GM19025 (cell line): ENCODE results near the gene VRK3.
"Not testable (repeated sequence)": the region's sequence is repeated elsewhere in the genome, so short reads cannot be mapped to it uniquely, and the experiment has no call there.

Source experiments
- ATAC-seq: cut with Tn5 transposase; IDR thresholded peaks from one replicate; pipeline ENCODE4 v1.9.1; 2021; ENCODE audit warnings: mild to moderate bottlenecking, low read depth, moderate library complexity; ENCODE audit not compliant: unreplicated experiment

VRK3 gene

GRCh38 chr19:49999371-50000010 lies 25.7 kb downstream of the VRK3 start:
- ATAC-seq: no peak

DNA sequence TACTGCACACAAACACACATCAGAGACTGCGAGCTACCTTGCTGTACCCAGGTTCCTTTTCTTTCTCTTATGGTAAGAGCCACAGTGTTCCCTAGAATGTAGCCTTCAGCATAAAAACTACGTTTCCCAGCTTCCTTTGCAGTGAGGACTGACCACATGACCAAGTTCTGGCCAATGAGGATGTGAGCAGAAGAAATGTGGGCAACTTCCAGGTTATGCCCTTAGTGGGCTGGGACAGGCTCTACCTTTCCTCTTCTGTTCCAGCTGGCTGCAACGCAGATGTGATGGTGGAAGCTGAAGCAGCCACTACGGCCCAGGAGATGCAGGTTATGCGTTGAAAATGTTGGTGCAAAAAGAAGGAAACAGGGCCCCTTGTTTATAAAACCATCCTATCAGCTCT lies 27.5 kb downstream of the VRK3 start:
- ATAC-seq: no peak

DNA sequence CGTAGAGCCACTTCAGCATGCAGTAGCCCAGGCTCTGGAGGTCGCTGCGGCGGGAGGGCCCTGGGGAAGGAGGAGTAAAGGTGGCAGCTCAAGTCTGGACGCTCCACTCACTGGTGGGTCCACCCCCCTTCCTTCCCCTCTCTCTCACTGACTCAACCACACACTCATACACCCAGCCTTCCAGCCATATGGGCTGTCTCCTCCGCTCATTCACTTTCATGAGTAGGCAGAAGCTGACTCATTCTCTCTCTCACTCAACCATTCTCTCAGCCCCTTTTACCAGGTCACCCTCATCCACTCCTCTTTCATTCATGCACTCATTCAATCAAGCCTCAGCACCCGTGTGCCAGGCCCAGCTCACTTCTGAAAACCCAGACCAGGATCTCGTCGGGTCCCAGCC lies 36.7 kb downstream of the VRK3 start:
- no peak for ATAC-seq

- ATAC-seq: no peak
Observed at GRCh38 chr19:49988007-49988406, 37.2 kb downstream of the VRK3 start.

- no peak for ATAC-seq
Observed at GRCh38 chr19:49987159-49987698, 37.9 kb downstream of the VRK3 start.

DNA sequence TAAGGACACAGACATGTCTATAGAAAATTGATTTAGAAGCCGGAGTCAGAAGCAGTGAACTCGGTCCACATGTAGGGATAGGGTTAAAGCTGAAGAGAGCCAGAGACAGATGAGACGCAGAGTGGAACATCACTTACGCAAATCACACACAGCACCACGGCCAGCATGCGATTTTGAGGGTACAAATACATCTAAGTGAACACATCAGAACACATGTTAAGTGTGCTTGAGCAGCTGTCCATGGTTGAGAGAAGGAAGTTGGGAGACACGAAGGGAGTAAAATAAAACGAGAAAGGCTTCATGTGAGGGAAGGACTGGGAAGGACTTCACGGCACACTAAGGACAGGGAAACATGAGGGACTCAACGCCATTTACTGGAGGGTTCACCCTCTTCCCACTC lies 38.8 kb downstream of the VRK3 start:
- ATAC-seq: no peak

DNA sequence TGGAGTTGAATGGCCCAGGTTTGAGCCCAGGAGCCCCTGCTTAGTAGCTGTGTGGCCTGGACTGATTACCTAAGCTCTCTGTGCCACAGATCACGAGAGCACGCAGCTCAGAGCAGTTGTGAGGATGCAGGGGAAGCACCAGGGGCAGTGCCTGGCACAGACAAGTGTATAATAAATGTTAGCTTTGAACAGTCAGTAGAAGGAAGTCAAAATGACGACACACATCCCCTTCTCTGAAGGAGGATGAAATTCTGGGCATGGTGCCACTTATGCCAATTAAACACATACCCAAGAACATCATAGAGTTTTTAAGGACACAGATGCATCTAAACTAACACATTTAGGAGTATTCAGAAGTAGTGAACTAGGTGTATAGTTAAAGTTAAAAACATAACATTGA lies 39.3 kb downstream of the VRK3 start:
- ATAC-seq: no peak

DNA sequence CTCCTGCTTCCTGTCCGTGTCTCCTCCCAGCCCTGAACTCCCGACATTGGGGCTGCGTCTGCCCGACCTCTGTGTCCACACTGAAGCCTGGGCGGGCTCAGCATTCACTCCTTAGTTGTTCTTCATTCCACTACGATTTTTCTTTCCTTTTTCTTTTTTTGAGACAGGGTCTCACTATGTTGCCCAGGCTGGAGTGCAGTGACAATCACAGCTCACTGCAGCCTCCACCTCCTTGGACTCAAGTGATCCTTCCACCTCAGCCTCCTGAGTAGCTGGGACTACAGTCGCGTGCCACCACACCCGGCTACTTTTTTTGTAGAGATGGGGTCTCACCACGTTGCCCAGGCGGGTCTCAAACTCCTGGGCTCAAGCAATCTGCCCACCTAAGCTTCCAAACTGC lies 40.7 kb downstream of the VRK3 start:
- ATAC-seq: no peak

DNA sequence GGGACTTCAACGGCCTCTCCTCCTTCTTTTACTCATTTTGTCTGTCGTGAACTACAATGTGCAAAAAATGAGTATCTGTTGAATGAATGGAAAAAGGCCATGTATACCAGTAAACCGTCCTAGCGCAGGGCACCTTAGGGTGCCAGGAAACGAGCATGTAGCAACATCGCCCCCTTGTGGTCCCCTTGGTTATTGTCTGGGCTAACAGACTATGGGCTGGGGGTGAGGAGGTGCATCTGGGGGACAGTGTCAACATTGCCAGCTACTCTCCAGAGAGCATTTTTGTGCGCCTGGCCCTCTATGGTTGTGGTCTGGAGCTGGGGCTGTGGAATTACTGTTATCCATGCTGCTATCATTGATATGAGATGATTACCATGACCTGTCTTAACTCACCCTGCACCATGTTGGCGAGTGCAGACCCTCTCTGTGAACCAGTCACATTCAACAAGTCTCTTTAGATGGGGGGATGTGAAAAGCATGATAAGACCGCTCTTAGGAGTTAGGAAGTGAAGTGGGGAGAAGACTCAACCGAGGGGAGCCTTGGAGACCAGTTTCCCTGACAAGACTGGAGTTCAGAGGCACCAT lies 41.4 kb downstream of the VRK3 start:
- ATAC-seq: no peak

DNA sequence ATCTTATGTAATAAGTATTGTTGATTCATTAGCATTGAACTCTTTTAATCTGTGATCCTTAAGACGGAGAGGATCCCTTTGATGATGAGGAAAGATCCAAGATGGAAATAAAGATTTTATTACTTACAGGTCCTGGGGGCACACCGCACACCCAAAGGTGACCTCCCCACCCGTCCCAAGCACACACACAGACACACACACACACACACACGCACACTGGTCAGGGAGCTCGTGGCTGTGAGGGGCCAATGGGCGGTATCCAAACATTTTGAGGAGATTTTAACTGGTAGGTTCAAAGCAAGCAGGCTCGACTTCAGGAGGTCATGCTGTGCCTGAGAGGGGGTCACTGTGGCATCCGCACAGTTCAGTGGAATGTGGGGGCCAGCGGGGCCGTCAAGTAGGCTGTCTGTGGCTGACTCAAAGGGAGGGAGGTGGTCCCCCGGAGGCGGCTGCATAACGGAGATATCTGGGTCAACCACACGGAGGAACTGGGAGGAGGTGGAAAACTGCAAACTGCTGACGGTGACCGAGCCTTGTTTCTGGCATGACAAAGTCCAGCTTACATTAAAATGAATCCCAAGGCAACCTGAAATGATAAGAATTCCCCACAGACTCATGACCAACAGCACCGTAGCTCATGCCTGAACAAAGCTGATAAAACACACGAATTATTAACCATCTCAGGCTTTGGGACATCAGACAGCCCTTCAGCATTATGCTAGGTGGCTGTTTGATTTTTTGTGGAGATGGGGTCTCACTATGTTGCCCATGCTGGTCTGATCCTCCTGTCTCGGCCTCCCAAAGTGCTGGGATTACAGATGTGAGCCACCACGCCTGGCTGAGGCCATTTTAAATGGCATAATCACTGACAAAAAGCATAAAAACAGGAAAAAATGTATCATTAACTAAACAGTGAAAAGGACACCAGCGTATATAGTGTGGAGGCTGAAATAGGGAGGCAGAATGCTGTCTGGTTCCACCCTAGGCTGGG lies 43.3 kb downstream of the VRK3 start:
- ATAC-seq: no peak

GRCh38 chr19:49978324-49978723 lies 46.8 kb downstream of the VRK3 start:
- ATAC-seq: no peak

- no peak for ATAC-seq
Observed at GRCh38 chr19:49977881-49978280, 47.3 kb downstream of the VRK3 start.

GRCh38 chr19:49977076-49977475 lies 48.1 kb downstream of the VRK3 start:
- no peak for ATAC-seq

- no peak for ATAC-seq
Observed at GRCh38 chr19:49976496-49976895, 48.7 kb downstream of the VRK3 start.

DNA sequence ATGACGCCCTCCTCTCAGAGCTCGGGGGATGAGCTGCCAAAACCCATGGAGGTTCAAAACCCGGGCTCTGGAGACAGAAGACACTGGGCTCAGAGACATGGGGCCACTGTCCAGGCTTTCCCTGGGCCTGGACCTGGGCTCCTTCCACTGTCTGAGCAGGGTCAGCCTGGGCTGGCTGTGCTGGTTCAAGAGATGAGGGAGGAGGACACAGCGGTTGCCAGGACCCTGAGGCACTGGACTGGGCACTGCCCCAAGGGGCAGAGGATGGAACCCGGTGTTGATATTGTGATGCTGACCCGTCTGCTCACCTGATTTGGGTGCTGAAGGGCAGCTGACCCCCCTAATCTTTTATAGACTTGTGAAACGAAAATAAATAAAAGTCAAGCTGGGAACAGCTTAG lies 50.1 kb downstream of the VRK3 start:
- ATAC-seq: no peak

GRCh38 chr19:49973987-49974386 lies 51.2 kb downstream of the VRK3 start:
- ATAC-seq: no peak

DNA sequence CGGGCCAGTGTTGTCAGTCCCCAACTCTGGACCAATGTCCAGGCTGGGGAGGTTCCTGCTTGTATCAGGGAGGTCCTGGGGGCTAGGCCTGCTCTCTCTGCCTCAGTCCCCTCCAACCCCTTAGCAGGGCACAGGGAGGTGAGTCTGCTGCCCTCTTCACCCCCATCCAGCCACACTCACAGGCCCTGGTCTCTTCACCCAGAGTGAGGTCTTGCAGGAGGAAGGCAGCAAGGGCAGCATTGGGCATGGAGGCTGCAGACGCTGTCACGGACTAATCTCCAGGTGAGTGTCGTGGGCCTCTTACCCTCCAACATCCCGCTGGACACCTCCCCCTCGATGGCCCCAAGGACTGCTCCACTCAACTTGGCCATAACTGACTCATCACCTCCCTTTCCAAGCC lies 52.3 kb downstream of the VRK3 start:
- ATAC-seq: no peak

DNA sequence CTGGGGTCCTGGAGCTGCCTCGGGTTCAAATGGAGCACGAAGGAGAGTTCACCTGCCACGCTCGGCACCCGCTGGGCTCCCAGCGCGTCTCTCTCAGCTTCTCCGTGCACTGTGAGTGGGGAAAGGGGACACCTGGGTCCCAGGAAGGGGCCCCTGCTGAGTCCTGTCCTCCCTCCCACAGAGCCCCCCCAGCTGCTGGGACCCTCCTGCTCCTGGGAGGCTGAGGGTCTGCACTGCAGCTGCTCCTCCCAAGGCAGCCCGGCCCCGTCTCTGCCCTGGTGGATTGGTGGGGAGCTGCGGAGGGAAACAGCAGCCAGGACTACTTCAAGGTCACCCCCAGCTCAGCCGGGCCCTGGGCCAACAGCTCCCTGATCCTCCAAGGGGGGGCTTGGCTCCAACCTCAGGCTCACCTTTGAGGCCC lies 53.2 kb downstream of the VRK3 start:
- ATAC-seq: no peak

- not testable (repeated sequence) for ATAC-seq
Observed at GRCh38 chr19:49969355-49969754, 55.8 kb downstream of the VRK3 start.

DNA sequence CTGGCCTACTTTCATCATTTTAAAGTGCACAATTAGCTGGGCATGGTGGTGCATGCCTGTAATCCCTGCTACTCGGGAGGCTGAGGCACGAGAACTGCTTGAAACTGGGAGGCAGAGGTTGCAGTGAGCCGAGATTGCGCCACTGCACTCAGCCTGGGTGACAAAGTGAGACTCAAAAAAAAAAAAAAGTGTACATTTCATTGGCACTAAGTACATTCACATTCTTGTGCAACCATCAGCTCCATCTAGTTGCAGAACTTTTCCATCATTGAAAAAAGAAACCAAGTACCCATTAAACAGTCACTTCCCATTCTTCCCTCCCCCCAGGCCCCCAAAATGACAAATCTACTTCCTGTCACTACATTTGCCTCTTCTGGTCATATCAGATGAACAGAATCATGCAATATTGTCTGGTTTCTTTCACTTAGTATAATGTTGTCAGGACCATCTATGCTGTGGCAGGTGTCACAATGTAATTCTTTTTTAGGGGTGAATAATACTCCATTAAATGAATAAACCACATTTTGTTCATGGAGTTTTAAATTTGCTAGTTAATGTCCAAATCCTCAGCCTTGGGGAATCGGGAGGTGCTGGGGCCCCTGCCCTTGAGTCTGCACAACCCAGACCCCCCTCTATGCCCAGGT lies 56.8 kb downstream of the VRK3 start:
- ATAC-seq: no peak

DNA sequence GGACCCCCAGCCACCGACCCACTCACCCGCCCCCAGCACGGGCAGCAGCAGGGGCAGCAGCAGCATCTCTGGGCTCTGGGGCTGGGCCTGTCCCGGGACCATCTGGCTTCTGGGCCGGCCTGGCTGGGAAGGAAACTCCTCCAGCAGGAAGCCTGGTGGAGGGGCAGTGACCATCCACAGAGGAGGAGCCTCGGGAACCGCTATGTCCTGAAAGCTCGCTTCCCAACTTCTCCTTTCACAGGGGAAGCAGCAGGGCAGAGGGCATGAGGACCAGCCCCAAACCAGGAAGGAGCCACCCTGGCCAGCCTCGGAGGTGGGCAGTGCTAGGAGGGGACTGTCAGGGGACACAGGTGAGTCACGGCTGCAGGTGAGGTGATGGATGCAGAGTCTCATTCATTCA lies 64.2 kb downstream of the VRK3 start, which contains the start of gene SIGLEC11:
Gene SIGLEC11 (minus strand): TSS at position 193 of the 400 bp plus-strand sequence. CDS start 91 bp downstream, at position 102.
- not testable (repeated sequence) for ATAC-seq
